Fibroblast of lung (primary cell): Measurements from ENCODE around the gene SORCS2.

Experiments
- CTCF ChIP-seq, 2 donors: IDR thresholded peaks in 1 of 2; conservative IDR thresholded peaks in 1 of 2; 1 replicate in 1 of 2; 2 replicates in 1 of 2; pipeline ENCODE4 v1.5.1; 2011 to 2012; ENCODE audit warnings: low read length in 2 of 2, control low read depth in 1 of 2, inconsistent platforms in 1 of 2, low read depth in 1 of 2, mild to moderate bottlenecking in 1 of 2
- EZH2 ChIP-seq: IDR thresholded peaks from 2 replicates; pipeline ENCODE4 v1.5.1; 2012; ENCODE audit warnings: low read length, control low read depth, mild to moderate bottlenecking; ENCODE audit errors: missing control alignments

- TF ChIP-seq CTCF (conservative IDR thresholded peaks at IDR 0.05 in 1 of 2, IDR thresholded peaks at IDR 0.05 in 1 of 2; ENCODE audit: low read depth in 1 of 2, low read length in 2 of 2): no peak
- no peak for TF ChIP-seq EZH2
Observed at GRCh38 chr4:7677799-7678301, 485.5 kb downstream of the SORCS2 start.
